Measurements from ENCODE around the gene WWOX. TPM values are rescaled to one million over a fixed set of nuclear protein-coding genes. Genes with fewer than 3 reads are reported as not detected.

Gene WWOX
- total and polyA plus RNA-seq, 3 donors from 2014 or later = 20.6 to 76.7 (median 64.1) TPM

DNA sequence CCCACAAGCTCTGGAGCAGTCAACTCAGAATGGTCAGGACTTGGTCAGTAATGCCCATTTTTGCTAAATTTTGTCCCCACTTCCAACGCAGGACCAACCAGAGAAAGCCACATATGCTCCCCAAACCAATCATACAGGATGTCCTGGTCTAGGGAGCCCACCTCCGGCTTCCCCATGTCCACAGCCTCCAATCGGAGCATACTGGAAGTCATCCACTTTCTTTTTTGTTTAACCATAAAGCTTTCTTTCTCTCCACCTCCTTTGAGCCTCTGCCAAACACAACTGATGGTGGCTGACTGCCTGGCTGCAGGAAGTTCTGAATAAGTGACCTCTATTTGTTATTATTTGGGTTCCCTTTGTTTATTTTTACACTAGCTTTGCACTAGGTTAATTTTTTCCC, 549.1 kb downstream of the WWOX start:
- TF ChIP-seq POLR2A (IDR thresholded peaks at IDR 0.05) = no peak
- TF ChIP-seq, protein P1, sequence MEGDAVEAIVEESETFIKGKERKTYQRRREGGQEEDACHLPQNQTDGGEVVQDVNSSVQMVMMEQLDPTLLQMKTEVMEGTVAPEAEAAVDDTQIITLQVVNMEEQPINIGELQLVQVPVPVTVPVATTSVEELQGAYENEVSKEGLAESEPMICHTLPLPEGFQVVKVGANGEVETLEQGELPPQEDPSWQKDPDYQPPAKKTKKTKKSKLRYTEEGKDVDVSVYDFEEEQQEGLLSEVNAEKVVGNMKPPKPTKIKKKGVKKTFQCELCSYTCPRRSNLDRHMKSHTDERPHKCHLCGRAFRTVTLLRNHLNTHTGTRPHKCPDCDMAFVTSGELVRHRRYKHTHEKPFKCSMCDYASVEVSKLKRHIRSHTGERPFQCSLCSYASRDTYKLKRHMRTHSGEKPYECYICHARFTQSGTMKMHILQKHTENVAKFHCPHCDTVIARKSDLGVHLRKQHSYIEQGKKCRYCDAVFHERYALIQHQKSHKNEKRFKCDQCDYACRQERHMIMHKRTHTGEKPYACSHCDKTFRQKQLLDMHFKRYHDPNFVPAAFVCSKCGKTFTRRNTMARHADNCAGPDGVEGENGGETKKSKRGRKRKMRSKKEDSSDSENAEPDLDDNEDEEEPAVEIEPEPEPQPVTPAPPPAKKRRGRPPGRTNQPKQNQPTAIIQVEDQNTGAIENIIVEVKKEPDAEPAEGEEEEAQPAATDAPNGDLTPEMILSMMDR (IDR thresholded peaks at IDR 0.05) = no peak
- H3K9me3 ChIP-seq = no peaks in the 10 kb centered on the region
- 43 to 56% methylated on average over 3 of the region's 3 CpGs for WGBS, 2 donors
- H3K27me3 ChIP-seq = no peaks in the 10 kb centered on the region
- no peak overlapping the region for H3K4me3 ChIP-seq
- H3K36me3 ChIP-seq (ENCODE audit: low read depth, missing control alignments) = no peaks in the 10 kb centered on the region
- no peaks in the 10 kb centered on the region for H3K4me1 ChIP-seq
- no peak for DNase-seq
- H3K27ac ChIP-seq = no peak overlapping the region
- intact Hi-C loops (cut with DNase I; ENCODE audit: low total_unique reads) = no loop called here

- intact Hi-C loops (cut with DNase I; ENCODE audit: low total_unique reads) = no loop called here
- WGBS, 2 donors = 91 to 92% methylated on average over 8 of the region's 8 CpGs
- no peak overlapping the region for H3K4me3 ChIP-seq
- DNase-seq = no peak
- H3K27ac ChIP-seq = no peak overlapping the region
- no peaks in the 10 kb centered on the region for H3K36me3 ChIP-seq (ENCODE audit: low read depth, missing control alignments)
- H3K4me1 ChIP-seq = no peaks in the 10 kb centered on the region
- H3K27me3 ChIP-seq = no peaks in the 10 kb centered on the region
- H3K9me3 ChIP-seq = no peaks in the 10 kb centered on the region
- TF ChIP-seq, protein P1 (IDR thresholded peaks at IDR 0.05) = no peak
These were observed 551.1 kb downstream of the WWOX start for GRCh38 chr16:78650339-78651074.

DNA sequence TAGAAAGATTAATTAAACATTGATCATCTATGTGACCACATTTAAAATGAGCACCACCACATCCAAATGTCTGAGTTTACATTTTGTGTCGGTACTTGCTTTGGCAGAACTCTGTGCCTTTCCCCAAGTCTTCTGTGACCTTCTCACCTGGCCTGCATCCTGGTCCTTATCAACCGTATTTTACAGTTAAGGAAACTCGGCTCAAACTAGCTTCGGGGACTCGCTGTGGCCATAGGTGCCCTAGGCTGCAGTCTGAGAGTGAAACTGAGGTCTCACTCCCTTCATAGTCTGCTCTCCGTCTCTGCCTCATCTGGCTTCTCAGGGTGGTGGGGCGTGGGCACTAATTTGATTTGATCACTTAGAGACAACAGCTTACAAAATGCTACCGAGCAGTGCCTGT, 555.5 kb downstream of the WWOX start:
- H3K9me3 ChIP-seq = no peaks in the 10 kb centered on the region
- no peak overlapping the region for H3K4me3 ChIP-seq
- 69 to 74% methylated on average over 8 of the region's 8 CpGs for WGBS, 2 donors
- DNase-seq = no peak
- no peaks in the 10 kb centered on the region for H3K4me1 ChIP-seq
- intact Hi-C loops (cut with DNase I; ENCODE audit: low total_unique reads) = no loop called here
- no peaks in the 10 kb centered on the region for H3K36me3 ChIP-seq (ENCODE audit: low read depth, missing control alignments)
- H3K27ac ChIP-seq = no peak overlapping the region
- TF ChIP-seq POLR2A (IDR thresholded peaks at IDR 0.05) = no peak
- TF ChIP-seq, protein P1 (IDR thresholded peaks at IDR 0.05) = no peak
- H3K27me3 ChIP-seq = no peaks in the 10 kb centered on the region

DNA sequence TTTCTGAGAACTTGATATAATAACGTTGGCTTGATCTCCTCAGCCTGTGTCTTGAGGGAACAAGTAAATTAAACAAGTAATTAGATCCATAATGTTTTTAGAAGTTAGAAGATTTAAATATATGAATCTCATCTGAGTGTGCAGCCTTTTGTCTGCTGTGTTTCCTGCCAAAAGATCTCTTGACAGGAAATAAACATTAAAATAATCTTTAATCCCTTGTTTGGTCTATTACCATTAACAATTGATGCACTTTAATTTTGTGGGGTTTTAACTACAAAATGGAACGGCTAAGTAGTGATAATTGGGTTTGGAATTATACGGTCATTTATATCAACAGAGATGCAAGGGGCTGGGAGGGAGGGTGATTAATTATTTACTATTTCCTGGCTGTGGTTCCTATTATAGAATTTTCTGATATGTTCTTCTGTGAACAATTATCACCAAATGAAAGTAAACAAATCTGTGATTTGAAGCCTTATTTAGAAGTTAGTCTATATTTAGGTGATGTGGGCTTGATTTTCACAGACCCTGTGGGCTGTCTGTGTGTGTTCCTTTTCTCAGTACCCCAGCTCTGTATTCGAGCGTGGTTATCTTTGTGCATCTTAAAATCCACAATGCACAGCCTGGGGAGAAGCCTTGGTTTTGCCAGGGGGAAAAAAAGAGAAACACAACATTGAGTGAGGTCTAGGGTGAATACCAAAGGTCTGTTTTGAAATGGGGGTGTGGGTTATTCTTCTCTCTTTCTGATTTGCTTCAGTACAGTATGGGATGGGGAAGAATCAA, 556.1 kb downstream of the WWOX start:
- no peaks in the 10 kb centered on the region for H3K36me3 ChIP-seq (ENCODE audit: low read depth, missing control alignments)
- 60 to 64% methylated on average over 5 of the region's 5 CpGs for WGBS, 2 donors
- DNase-seq = no peak

More for the DNA sequence above, 556.1 kb downstream of the WWOX start:
- intact Hi-C loops (cut with DNase I; ENCODE audit: low total_unique reads) = no loop called here
- Histone ChIP-seq H3K27me3 (no peaks in the 10 kb centered on the region), H3K4me1 (no peaks in the 10 kb centered on the region), H3K4me3 (no peak overlapping the region), H3K27ac (no peak overlapping the region), H3K9me3 (no peaks in the 10 kb centered on the region)
- TF ChIP-seq POLR2A (IDR thresholded peaks at IDR 0.05) = no peak
- TF ChIP-seq, protein P1 (IDR thresholded peaks at IDR 0.05) = no peak
